Breast epithelium (tissue), 3 donors: ENCODE data around the gene KATNIP.

Experiments used
- CTCF ChIP-seq, 3 donors: fragments of 450-650 bp; IDR thresholded peaks; one replicate each; pipeline ENCODE4 v1.5.1; 2016 to 2017; ENCODE audit warnings: antibody characterized with exemption in 3 of 3, mild to moderate bottlenecking in 3 of 3, moderate library complexity in 3 of 3
- POLR2A ChIP-seq: fragments of 450-650 bp; IDR thresholded peaks from one replicate; pipeline ENCODE4 v1.6.1; 2016; ENCODE audit warnings: antibody characterized with exemption, mild to moderate bottlenecking, moderate library complexity
- POLR2AphosphoS5 ChIP-seq, 3 donors: sonication (generic); formaldehyde crosslinking; IDR thresholded peaks; one replicate each; pipeline ENCODE4 v1.6.1; 2017; ENCODE audit warnings: antibody characterized with exemption in 3 of 3

- no peak for TF ChIP-seq CTCF (IDR thresholded peaks at IDR 0.05)
- TF ChIP-seq POLR2AphosphoS5 (IDR thresholded peaks at IDR 0.05), result no peak
- no peak for TF ChIP-seq POLR2A
Observed at GRCh38 chr16:27576729-27577128, 26.8 kb downstream of the KATNIP start.
